Measurements from ENCODE around the gene TENM4.

DNA sequence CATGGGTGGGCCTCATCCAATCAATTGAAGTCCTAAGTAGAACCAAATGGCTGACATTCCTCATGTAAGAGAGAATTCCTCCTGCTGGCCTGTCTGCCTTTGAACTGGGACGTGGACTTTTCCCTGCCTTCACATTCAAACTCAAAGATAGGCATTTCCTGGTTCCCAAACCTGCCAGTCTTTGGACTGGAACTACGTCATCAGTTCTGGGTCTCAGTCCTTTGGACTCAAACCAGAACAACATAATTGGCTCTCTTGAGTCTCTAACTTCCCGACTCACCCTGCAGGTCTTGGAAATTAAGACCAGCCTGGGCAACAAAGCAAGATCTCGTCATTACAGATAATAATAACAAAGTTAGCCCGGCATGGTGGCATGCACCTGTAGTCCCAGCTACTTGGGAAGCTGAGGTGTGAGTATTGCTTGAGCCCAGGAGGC is 827.4 kb downstream of the TENM4 start:
- TF ChIP-seq, protein P1, sequence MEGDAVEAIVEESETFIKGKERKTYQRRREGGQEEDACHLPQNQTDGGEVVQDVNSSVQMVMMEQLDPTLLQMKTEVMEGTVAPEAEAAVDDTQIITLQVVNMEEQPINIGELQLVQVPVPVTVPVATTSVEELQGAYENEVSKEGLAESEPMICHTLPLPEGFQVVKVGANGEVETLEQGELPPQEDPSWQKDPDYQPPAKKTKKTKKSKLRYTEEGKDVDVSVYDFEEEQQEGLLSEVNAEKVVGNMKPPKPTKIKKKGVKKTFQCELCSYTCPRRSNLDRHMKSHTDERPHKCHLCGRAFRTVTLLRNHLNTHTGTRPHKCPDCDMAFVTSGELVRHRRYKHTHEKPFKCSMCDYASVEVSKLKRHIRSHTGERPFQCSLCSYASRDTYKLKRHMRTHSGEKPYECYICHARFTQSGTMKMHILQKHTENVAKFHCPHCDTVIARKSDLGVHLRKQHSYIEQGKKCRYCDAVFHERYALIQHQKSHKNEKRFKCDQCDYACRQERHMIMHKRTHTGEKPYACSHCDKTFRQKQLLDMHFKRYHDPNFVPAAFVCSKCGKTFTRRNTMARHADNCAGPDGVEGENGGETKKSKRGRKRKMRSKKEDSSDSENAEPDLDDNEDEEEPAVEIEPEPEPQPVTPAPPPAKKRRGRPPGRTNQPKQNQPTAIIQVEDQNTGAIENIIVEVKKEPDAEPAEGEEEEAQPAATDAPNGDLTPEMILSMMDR (IDR thresholded peaks at IDR 0.05), result no peak
- no peak for TF ChIP-seq POLR2A (IDR thresholded peaks at IDR 0.05)
